Measurements from ENCODE around the gene ADAMTSL1.
A peak's percentile ranks its signal among the peaks of the same experiment; 100 is the strongest.

The ADAMTSL1 gene

GRCh38 chr9:18566121-18566520 lies 92.2 kb downstream of the ADAMTSL1 start:
- no peak for DNase-seq

GRCh38 chr9:18568973-18569372 lies 95.0 kb downstream of the ADAMTSL1 start:
- DNase-seq, result no peak

GRCh38 chr9:18569941-18570630 lies 96.1 kb downstream of the ADAMTSL1 start:
- DNase-seq, result peak; percentile 39

- no peak for DNase-seq
Observed at GRCh38 chr9:18573021-18573556, 99.1 kb downstream of the ADAMTSL1 start.

GRCh38 chr9:18575686-18576085 lies 101.7 kb downstream of the ADAMTSL1 start:
- no peak for DNase-seq

GRCh38 chr9:18579536-18579935 lies 105.6 kb downstream of the ADAMTSL1 start:
- no peak for DNase-seq

- no peak for DNase-seq
Observed at GRCh38 chr9:18580151-18580550, 106.2 kb downstream of the ADAMTSL1 start.

GRCh38 chr9:18585996-18586395 lies 112.0 kb downstream of the ADAMTSL1 start:
- DNase-seq, result no peak

GRCh38 chr9:18588002-18588401 lies 114.0 kb downstream of the ADAMTSL1 start:
- DNase-seq, result no peak

GRCh38 chr9:18591261-18591660 lies 117.3 kb downstream of the ADAMTSL1 start:
- DNase-seq, result no peak

- no peak for DNase-seq
Observed at GRCh38 chr9:18594837-18595236, 120.9 kb downstream of the ADAMTSL1 start.

- no peak for DNase-seq
Observed at GRCh38 chr9:18595597-18595996, 121.6 kb downstream of the ADAMTSL1 start.

- DNase-seq, result no peak
Observed at GRCh38 chr9:18596920-18597319, 123.0 kb downstream of the ADAMTSL1 start.

- DNase-seq, result no peak
Observed at GRCh38 chr9:18598969-18599368, 125.0 kb downstream of the ADAMTSL1 start.

- no peak for DNase-seq
Observed at GRCh38 chr9:18601026-18601425, 127.1 kb downstream of the ADAMTSL1 start.

- DNase-seq, result no peak
Observed at GRCh38 chr9:18601956-18602355, 128.0 kb downstream of the ADAMTSL1 start.

- DNase-seq, result no peak
Observed at GRCh38 chr9:18604767-18605730, 131.1 kb downstream of the ADAMTSL1 start.

- DNase-seq, result no peak
Observed at GRCh38 chr9:18605766-18606180, 131.8 kb downstream of the ADAMTSL1 start.

GRCh38 chr9:18606281-18606680 lies 132.3 kb downstream of the ADAMTSL1 start:
- DNase-seq, result no peak

GRCh38 chr9:18606846-18607245 lies 132.9 kb downstream of the ADAMTSL1 start:
- DNase-seq, result no peak

GRCh38 chr9:18608371-18608770 lies 134.4 kb downstream of the ADAMTSL1 start:
- no peak for DNase-seq

GRCh38 chr9:18610956-18611355 lies 137.0 kb downstream of the ADAMTSL1 start:
- no peak for DNase-seq

GRCh38 chr9:18611971-18612370 lies 138.0 kb downstream of the ADAMTSL1 start:
- DNase-seq, result peak; percentile 32

- no peak for DNase-seq
Observed at GRCh38 chr9:18614116-18614515, 140.2 kb downstream of the ADAMTSL1 start.
